Transverse colon (tissue), 4 donors: ENCODE data around the gene TULP4.

ENCODE experiments used
- EP300 ChIP-seq: sonication (generic); formaldehyde crosslinking; IDR thresholded peaks from one replicate; pipeline ENCODE4 v1.6.1; 2017; ENCODE audit warnings: antibody characterized with exemption, low read depth
- POLR2A ChIP-seq: fragments of 450-650 bp; IDR thresholded peaks from one replicate; pipeline ENCODE4 v1.6.1; 2016; ENCODE audit warnings: antibody characterized with exemption, mild to moderate bottlenecking, moderate library complexity
- POLR2AphosphoS5 ChIP-seq, 3 donors: sonication (generic); formaldehyde crosslinking; IDR thresholded peaks; one replicate each; pipeline ENCODE4 v1.6.1; 2016; ENCODE audit warnings: antibody characterized with exemption in 3 of 3
- TF ChIP-seq, protein P1 (sequence below), 5 experiments: fragments of 200-600 bp in 3 of 5; fragments of 450-650 bp in 2 of 5; sonication (generic) in 3 of 5; IDR thresholded peaks; 1 replicate in 2 of 5; 2 replicates in 3 of 5; pipeline ENCODE4 v1.5.1; 2016 to 2017; ENCODE audit warnings: antibody characterized with exemption in 5 of 5, inconsistent platforms in 3 of 5, mild to moderate bottlenecking in 2 of 5, moderate library complexity in 1 of 5

DNA sequence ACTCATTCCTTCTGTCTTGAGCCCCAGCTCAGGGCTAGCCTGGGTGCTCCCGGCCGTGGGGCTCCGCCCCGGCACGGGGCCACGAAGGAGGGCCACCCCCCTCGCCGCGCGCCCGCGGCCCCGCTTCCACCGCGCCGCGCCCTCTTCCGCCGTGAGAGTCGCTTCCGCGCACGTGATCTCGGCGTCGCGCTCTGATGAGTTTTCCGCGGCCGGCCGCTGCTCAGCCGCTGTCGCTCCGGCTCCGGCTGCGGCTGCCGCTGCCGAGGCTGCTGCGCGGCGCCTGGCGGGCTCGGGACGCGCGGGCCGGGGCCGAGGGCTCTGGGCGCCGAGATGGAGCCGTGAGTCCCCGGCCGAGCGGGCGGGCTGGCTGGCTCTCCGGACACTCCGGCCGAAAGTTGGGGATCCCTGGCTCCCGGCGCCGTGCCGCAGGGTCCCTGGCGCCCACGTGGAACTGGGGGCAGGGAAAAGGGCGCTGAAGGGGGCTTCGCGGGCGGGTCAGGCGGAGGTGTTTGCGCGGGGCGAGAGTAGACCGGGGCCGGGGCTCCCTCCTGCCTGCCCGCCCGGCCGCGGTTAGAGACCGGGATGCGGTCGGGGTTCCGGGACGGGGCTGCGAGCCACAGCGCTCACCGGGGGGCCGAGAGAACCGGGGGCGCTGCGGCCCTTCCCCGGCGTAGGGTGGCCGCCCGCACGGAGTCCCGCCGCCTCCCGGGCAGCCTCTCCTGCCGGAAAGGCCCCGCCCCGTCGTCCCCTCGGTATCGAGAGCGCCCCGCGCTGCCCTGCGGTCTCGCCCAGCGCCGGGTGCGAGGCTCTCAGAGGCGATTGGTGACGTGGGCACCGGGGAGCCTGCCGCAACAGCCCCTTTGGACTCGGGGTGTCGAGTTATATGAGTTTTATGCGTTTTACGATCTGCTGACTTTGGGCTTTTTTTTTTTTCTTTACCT is 247.9 kb downstream of the TULP4 start, which contains the start of gene TMEM181:
- TF ChIP-seq, protein P1, sequence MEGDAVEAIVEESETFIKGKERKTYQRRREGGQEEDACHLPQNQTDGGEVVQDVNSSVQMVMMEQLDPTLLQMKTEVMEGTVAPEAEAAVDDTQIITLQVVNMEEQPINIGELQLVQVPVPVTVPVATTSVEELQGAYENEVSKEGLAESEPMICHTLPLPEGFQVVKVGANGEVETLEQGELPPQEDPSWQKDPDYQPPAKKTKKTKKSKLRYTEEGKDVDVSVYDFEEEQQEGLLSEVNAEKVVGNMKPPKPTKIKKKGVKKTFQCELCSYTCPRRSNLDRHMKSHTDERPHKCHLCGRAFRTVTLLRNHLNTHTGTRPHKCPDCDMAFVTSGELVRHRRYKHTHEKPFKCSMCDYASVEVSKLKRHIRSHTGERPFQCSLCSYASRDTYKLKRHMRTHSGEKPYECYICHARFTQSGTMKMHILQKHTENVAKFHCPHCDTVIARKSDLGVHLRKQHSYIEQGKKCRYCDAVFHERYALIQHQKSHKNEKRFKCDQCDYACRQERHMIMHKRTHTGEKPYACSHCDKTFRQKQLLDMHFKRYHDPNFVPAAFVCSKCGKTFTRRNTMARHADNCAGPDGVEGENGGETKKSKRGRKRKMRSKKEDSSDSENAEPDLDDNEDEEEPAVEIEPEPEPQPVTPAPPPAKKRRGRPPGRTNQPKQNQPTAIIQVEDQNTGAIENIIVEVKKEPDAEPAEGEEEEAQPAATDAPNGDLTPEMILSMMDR (IDR thresholded peaks at IDR 0.05): peak in 1 of 5 experiments; percentile 1
- no peak for TF ChIP-seq EP300
- peak; percentile 60 for TF ChIP-seq POLR2A
- peak; percentile 81 to 87 (median 86) for TF ChIP-seq POLR2AphosphoS5 (IDR thresholded peaks at IDR 0.05)
